Smooth muscle cell (in vitro differentiated cells): ENCODE data around the gene MARK1. TPM values are rescaled to one million over a fixed set of nuclear protein-coding genes. Genes with fewer than 3 reads are reported as not detected.
"Not testable (repeated sequence)": the region's sequence is repeated elsewhere in the genome, so short reads cannot be mapped to it uniquely, and the experiment has no call there.

ENCODE experiments used
- DNase-seq: peaks from one replicate; lab custom pipeline; 2025; ENCODE audit not compliant: unreplicated experiment; lab: John Stamatoyannopoulos, UW
- H2AFZ ChIP-seq: fragments of 200-600 bp; sonication (generic); 2 replicates; pipeline ENCODE4 v1.6.0; 2016; ENCODE audit warnings: antibody characterized with exemption, low read depth, mild to moderate bottlenecking
- H3F3A ChIP-seq: fragments of 200-600 bp; sonication (generic); 2 replicates; pipeline ENCODE4 v1.6.0; 2017; ENCODE audit warnings: antibody characterized with exemption, low read depth
- H3K27ac ChIP-seq: fragments of 200-600 bp; sonication (generic); 2 replicates; pipeline ENCODE4 v1.5.1; 2016; ENCODE audit warnings: low read depth, mild to moderate bottlenecking
- H3K27me3 ChIP-seq: fragments of 200-600 bp; sonication (generic); 2 replicates; pipeline ENCODE4 v1.6.1; 2016; ENCODE audit warnings: low read depth, mild to moderate bottlenecking
- H3K36me3 ChIP-seq: fragments of 200-600 bp; sonication (generic); 2 replicates; pipeline ENCODE4 v1.5.1; 2016; ENCODE audit warnings: low read depth
- H3K4me1 ChIP-seq: fragments of 200-600 bp; sonication (generic); 2 replicates; pipeline ENCODE4 v1.5.1; 2016; ENCODE audit warnings: low read depth
- H3K4me2 ChIP-seq: fragments of 200-600 bp; sonication (generic); 2 replicates; pipeline ENCODE4 v1.6.0; 2016; ENCODE audit warnings: mild to moderate bottlenecking
- H3K4me3 ChIP-seq: fragments of 200-600 bp; sonication (generic); 2 replicates; pipeline ENCODE4 v1.5.1; 2016; ENCODE audit warnings: mild to moderate bottlenecking
- H3K79me2 ChIP-seq: fragments of 200-600 bp; sonication (generic); 2 replicates; pipeline ENCODE4 v1.6.0; 2016; ENCODE audit warnings: low read depth, mild to moderate bottlenecking
- H3K9ac ChIP-seq: fragments of 200-600 bp; sonication (generic); 2 replicates; pipeline ENCODE4 v1.6.0; 2016; ENCODE audit warnings: low read depth
- H3K9me3 ChIP-seq: fragments of 200-600 bp; sonication (generic); replicated peaks from 2 replicates; pipeline ENCODE4 v1.5.1; 2016; ENCODE audit warnings: low read depth
- H4K20me1 ChIP-seq: fragments of 200-600 bp; sonication (generic); 2 replicates; pipeline ENCODE4 v1.6.0; 2016; ENCODE audit warnings: low read depth
- CTCF ChIP-seq: fragments of 200-600 bp; sonication (generic); IDR thresholded peaks from 2 replicates; pipeline ENCODE4 v1.5.1; 2017; ENCODE audit warnings: borderline replicate concordance, mild to moderate bottlenecking, antibody characterized with exemption; ENCODE audit not compliant: insufficient read depth, poor library complexity, severe bottlenecking
- WGBS: methylation state at CpG from one replicate; pipeline ENCODE4 v1.1.7; 2016; ENCODE audit warnings: low lambda C conversion rate; 5-methylcytosine and 5-hydroxymethylcytosine counted together
- polyA plus RNA-seq: library from polyadenylated mRNA; unstranded; fragments of >200 nt; fragmentation: Nextera tagmentation; extraction: Ambion mirVana; gene quantifications from 2 replicates; pipeline ENCODE4 v1.2.1, GENCODE V29; 2016
- total RNA-seq: library from RNA; depleted of rRNA; stranded (reverse); fragments of >200 nt; gene quantifications from 2 replicates; pipeline ENCODE4 v1.2.3, GENCODE V29; 2014

MARK1 gene
- total and polyA plus RNA-seq, 2 experiments from 2014 or later = 4.4 to 5.5 TPM

DNA sequence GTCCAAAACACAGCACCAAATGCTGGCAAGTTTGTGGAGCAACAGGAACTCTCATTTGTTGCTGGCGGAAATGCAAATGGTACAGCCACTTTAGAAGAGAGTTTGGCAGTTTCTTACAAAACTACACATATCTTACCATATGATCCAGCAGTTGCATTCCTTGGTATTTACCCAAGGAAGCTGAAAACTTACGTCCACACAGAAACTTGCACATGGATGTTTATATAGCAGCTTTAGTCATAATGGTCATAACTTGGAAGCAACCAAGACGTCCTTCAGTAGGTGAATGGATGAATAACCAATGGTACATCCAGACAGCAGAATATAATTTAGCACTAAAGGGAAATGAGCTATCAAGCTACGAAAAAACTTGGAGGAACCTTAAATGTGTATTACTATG is 66.4 kb downstream of the MARK1 start:
- Histone ChIP-seq H3K4me3 (no peak overlapping the region), H3K27ac (no peak overlapping the region), H3K79me2 (no peaks in the 10 kb centered on the region), H3F3A (no peaks in the 10 kb centered on the region), H3K4me2 (no peak overlapping the region), H4K20me1 (no peaks in the 10 kb centered on the region), H3K27me3 (no peaks in the 10 kb centered on the region), H3K9me3 (no peaks in the 10 kb centered on the region), H3K36me3 (no peaks in the 10 kb centered on the region), H3K9ac (no peak overlapping the region), H2AFZ (no peak overlapping the region), H3K4me1 (no peaks in the 10 kb centered on the region)
- 91% methylated on average over 4 of the region's 4 CpGs for WGBS
- TF ChIP-seq CTCF = no peak
- DNase-seq = no peak

DNA sequence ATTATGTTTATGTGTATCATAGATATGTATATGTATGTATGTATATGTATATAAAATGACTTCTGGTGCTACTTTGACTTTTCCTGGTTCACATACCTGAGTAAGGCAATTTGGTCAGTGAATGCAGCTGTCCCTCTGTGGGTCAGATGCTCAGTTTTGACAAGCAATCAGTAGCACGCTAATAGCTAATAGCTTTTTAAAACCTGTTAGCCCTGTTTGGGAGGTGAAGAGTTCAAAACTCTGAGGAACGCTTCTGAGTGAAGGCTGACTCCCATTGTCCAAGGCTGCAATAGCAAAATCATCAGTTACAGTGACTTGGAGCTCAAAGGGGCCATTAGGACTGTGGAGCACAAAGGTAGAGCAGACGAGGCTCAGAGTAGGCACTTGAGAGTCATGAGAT is 67.2 kb downstream of the MARK1 start:
- Histone ChIP-seq H3F3A (no peaks in the 10 kb centered on the region), H3K4me2 (no peak overlapping the region), H3K9me3 (no peaks in the 10 kb centered on the region), H3K36me3 (no peaks in the 10 kb centered on the region), H2AFZ (no peak overlapping the region), H4K20me1 (no peaks in the 10 kb centered on the region), H3K4me1 (no peaks in the 10 kb centered on the region), H3K79me2 (no peaks in the 10 kb centered on the region), H3K27me3 (no peaks in the 10 kb centered on the region), H3K27ac (no peak overlapping the region), H3K9ac (no peak overlapping the region), H3K4me3 (no peak overlapping the region)
- WGBS = 73% methylated on average over 3 of the region's 3 CpGs
- TF ChIP-seq CTCF = no peak
- DNase-seq = no peak

DNA sequence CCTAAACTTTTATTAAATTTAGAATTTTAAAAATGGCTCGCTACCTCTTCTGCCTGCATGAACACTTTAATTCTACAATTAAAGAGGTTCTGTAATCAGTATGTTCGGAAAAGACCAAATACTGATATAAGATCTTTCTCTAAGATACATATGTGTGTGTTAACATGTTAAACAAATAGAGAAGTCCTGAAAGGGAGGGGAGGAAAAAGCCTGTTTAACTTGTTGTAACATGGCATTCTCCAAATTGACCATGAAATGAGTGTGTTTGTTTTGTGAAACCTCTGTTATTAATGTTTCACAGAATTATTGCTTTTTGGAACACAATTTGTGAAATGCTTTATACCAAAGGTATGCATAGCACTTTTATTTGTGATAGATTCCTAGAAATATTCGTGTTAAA is 77.0 kb downstream of the MARK1 start:
- Histone ChIP-seq H4K20me1 (no peaks in the 10 kb centered on the region), H3K4me3 (no peak overlapping the region), H3K27ac (no peak overlapping the region), H3K4me2 (no peak overlapping the region), H3F3A (no peaks in the 10 kb centered on the region), H3K79me2 (no peaks in the 10 kb centered on the region), H3K9ac (no peak overlapping the region), H3K9me3 (no peaks in the 10 kb centered on the region), H2AFZ (no peak overlapping the region), H3K36me3 (no peaks in the 10 kb centered on the region), H3K27me3 (no peaks in the 10 kb centered on the region), H3K4me1 (no peaks in the 10 kb centered on the region)
- WGBS = 96% methylated on average over 3 of the region's 3 CpGs
- TF ChIP-seq CTCF = no peak
- no peak for DNase-seq

GRCh38 chr1:220605651-220606050 is 77.7 kb downstream of the MARK1 start:
- not testable (repeated sequence) for H3K4me1 ChIP-seq, H3K36me3 ChIP-seq, H3K4me3 ChIP-seq, H3K4me2 ChIP-seq, H3K9ac ChIP-seq, H3F3A ChIP-seq, H3K9me3 ChIP-seq, H4K20me1 ChIP-seq, H3K27me3 ChIP-seq, H3K79me2 ChIP-seq, H3K27ac ChIP-seq, DNase-seq, H2AFZ ChIP-seq
- 95% methylated on average over 4 of the region's 4 CpGs for WGBS

DNA sequence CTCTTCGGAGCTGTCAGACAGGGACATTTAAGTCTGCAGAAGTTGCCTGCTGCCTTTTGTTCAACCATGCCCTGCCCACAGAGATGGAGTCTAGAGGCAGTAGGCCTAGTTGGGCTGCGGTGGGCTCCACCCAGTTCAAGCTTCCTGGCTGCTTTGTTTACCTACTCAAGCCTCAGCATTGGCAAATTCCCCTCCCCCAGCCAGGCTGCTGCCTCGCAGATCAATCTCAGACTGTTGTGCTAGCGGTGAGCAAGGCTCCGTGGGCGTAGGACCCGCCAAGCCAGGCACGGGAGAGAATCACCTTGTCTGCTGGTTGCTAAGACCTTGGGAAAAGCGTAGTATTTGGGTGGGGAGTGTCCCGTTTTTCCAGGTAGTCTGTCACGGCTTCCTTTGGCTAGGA is 83.2 kb downstream of the MARK1 start:
- H3K79me2 ChIP-seq, H3K4me2 ChIP-seq, H3K36me3 ChIP-seq, H3K4me1 ChIP-seq, H3K9me3 ChIP-seq, H3F3A ChIP-seq, H4K20me1 ChIP-seq, H3K27me3 ChIP-seq, H3K4me3 ChIP-seq, H3K27ac ChIP-seq, H2AFZ ChIP-seq, DNase-seq, H3K9ac ChIP-seq: not testable (repeated sequence)
- WGBS = 86% methylated on average over 11 of the region's 11 CpGs
